Nephron (organoid): ENCODE data around the gene AAK1.

ENCODE experiments used
- H3K27ac Mint-ChIP-seq, 3 experiments: 2 replicates each; pipeline ENCODE4 v1.8.0; 2020; ENCODE audit warnings: mixed read lengths in 3 of 3, mild to moderate bottlenecking in 2 of 3, moderate library complexity in 1 of 3
- H3K27me3 Mint-ChIP-seq: 2 replicates; pipeline ENCODE4 v1.8.0; 2021; ENCODE audit warnings: low read depth, mild to moderate bottlenecking, moderate library complexity, mixed read lengths
- H3K36me3 Mint-ChIP-seq: 2 replicates; pipeline ENCODE4 v1.8.0; 2020; ENCODE audit warnings: low read depth, mixed read lengths
- H3K4me1 Mint-ChIP-seq: 2 replicates; pipeline ENCODE4 v1.8.0; 2020; ENCODE audit warnings: mixed read lengths
- H3K4me3 Mint-ChIP-seq, 3 experiments: 2 replicates each; pipeline ENCODE4 v1.8.0; 2020; ENCODE audit warnings: mild to moderate bottlenecking in 3 of 3, mixed read lengths in 3 of 3, moderate library complexity in 2 of 3
- H3K9me3 Mint-ChIP-seq: 2 replicates; pipeline ENCODE4 v1.8.0; 2020; ENCODE audit warnings: mixed read lengths
- TF ChIP-seq, protein P1 (sequence below), 3 experiments: fragments of 200-600 bp; sonication (generic); IDR thresholded peaks; one replicate each; pipeline ENCODE4 v1.5.0; 2021; ENCODE audit warnings: antibody characterized with exemption in 3 of 3; ENCODE audit not compliant: unreplicated experiment in 3 of 3

Gene AAK1

DNA sequence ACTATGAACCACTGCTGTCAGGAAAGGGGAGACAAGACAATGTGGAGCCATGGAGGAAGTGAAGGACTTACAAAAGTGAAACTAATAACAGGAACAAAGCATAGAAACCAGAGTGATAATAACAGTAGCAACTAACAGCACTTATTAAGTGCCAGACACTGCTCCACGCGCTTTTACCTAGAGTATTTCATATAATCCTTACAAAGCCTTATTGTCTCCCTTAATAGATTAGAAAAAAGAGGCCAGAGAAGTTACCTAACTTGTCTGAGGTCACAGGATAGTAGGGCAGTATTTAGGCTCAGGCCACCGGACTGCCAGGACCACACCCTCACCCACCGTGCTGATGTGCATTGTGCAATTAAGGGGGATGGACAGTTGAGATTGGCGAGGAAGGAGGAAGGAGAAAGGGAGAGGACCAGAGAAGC lies 107.7 kb downstream of the AAK1 start:
- H3K4me1 Mint-ChIP-seq: no peaks in the 10 kb centered on the region
- no peak overlapping the region for H3K4me3 Mint-ChIP-seq
- peaks cover 89% of the 10 kb centered on the region for H3K36me3 Mint-ChIP-seq
- no peak overlapping the region for H3K27ac Mint-ChIP-seq
- TF ChIP-seq, protein P1, sequence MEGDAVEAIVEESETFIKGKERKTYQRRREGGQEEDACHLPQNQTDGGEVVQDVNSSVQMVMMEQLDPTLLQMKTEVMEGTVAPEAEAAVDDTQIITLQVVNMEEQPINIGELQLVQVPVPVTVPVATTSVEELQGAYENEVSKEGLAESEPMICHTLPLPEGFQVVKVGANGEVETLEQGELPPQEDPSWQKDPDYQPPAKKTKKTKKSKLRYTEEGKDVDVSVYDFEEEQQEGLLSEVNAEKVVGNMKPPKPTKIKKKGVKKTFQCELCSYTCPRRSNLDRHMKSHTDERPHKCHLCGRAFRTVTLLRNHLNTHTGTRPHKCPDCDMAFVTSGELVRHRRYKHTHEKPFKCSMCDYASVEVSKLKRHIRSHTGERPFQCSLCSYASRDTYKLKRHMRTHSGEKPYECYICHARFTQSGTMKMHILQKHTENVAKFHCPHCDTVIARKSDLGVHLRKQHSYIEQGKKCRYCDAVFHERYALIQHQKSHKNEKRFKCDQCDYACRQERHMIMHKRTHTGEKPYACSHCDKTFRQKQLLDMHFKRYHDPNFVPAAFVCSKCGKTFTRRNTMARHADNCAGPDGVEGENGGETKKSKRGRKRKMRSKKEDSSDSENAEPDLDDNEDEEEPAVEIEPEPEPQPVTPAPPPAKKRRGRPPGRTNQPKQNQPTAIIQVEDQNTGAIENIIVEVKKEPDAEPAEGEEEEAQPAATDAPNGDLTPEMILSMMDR (IDR thresholded peaks at IDR 0.05; ENCODE audit: unreplicated experiment in 3 of 3): no peak
- H3K9me3 Mint-ChIP-seq: peaks cover 16% of the 10 kb centered on the region
- H3K27me3 Mint-ChIP-seq: no peaks in the 10 kb centered on the region

DNA sequence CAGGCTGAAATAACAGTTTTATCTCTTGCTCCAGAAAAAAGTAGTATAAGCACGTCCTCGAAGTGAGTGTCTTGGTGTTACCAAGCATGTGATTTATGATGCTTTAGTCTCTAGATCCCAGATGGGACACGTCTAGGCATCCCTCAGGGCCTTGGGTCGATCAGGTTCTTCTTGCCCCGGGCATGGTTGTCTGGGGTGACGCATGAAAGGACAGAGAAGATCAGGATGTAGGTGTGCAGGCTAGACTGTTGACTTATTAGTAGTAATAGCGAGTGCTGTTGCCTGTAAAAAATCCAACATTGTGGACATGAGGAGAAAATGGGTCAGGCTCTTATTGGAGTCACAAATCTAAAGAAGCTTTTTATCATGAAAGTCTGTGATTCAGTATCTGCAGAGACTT lies 112.4 kb downstream of the AAK1 start:
- TF ChIP-seq, protein P1 (IDR thresholded peaks at IDR 0.05; ENCODE audit: unreplicated experiment in 3 of 3): no peak
- no peak overlapping the region for H3K4me3 Mint-ChIP-seq
- H3K9me3 Mint-ChIP-seq: peaks cover 13% of the 10 kb centered on the region

DNA sequence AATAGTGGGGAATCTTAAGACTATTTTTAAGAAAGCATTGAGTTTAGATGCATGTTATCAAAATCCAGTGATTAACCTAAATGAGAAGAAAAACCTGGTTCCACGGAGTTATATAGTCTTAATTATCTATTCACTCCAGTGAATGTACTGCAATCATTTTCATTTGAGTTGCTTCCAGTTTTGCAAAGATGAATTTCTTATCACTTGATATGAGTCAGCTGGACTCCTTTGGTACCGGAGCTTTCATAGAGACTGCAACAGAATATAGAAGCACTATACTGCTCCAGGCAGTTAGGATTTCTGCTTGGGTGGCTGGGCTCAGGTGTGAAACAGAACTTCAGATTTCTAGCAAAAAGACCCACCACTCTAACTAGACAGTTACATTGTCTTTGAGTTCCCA lies 114.1 kb downstream of the AAK1 start:
- H3K27ac Mint-ChIP-seq: no peak overlapping the region
- peaks cover 8% of the 10 kb centered on the region for H3K9me3 Mint-ChIP-seq
- no peaks in the 10 kb centered on the region for H3K4me1 Mint-ChIP-seq
- H3K36me3 Mint-ChIP-seq: peaks cover 87% of the 10 kb centered on the region
- TF ChIP-seq, protein P1 (IDR thresholded peaks at IDR 0.05; ENCODE audit: unreplicated experiment in 3 of 3): no peak
- H3K27me3 Mint-ChIP-seq: no peaks in the 10 kb centered on the region
- no peak overlapping the region for H3K4me3 Mint-ChIP-seq

More for the DNA sequence above, 112.4 kb downstream of the AAK1 start:
- peaks cover 87% of the 10 kb centered on the region for H3K36me3 Mint-ChIP-seq
- no peak overlapping the region for H3K27ac Mint-ChIP-seq
- no peaks in the 10 kb centered on the region for H3K4me1 Mint-ChIP-seq
- no peaks in the 10 kb centered on the region for H3K27me3 Mint-ChIP-seq

DNA sequence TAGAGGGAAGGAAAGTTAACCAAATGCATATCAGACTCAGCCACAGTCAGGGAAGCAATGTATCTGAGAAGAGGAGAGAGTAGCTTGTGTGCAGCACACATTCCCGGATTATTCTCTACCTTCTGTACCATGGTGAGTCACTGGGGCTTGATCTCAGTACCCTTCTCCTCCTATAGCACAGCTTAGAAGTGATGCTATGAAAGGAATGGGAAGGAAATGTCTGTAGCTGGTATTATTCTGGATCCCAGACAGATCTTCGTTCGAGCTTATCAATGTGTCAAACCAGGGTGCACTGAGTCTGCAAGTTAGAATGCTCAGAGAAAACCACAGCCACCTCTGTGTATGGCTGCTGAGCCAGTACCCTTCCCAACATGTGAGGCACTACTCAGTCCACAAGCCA lies 118.3 kb downstream of the AAK1 start:
- no peaks in the 10 kb centered on the region for H3K27me3 Mint-ChIP-seq
- no peaks in the 10 kb centered on the region for H3K4me1 Mint-ChIP-seq
- TF ChIP-seq, protein P1 (IDR thresholded peaks at IDR 0.05; ENCODE audit: unreplicated experiment in 3 of 3): no peak
- no peak overlapping the region for H3K4me3 Mint-ChIP-seq
- H3K27ac Mint-ChIP-seq: no peak overlapping the region
- H3K9me3 Mint-ChIP-seq: no peaks in the 10 kb centered on the region
- peaks cover 77% of the 10 kb centered on the region for H3K36me3 Mint-ChIP-seq

DNA sequence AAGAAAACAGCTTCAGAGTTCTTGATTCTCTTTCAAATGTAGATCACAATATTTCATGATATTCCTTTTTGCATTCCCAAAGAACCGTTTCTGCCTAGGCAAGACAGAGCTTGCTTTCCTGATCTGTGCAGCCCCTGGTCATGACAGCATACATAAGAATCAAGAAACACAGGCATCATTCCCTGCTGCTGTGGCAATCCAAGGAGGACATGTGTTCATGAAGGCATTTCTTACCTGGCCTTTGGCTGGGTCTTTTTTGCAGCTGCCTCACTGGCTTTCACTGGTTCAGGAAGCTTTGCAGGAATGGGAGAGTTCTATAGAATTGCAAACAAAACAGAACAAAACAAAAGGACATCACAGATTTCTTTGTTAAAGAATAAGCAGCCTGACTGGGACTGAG lies 118.7 kb downstream of the AAK1 start:
- peaks cover 75% of the 10 kb centered on the region for H3K36me3 Mint-ChIP-seq
- no peak overlapping the region for H3K27ac Mint-ChIP-seq
- H3K4me3 Mint-ChIP-seq: no peak overlapping the region
- H3K4me1 Mint-ChIP-seq: no peaks in the 10 kb centered on the region
- TF ChIP-seq, protein P1 (IDR thresholded peaks at IDR 0.05; ENCODE audit: unreplicated experiment in 3 of 3): no peak
- no peaks in the 10 kb centered on the region for H3K27me3 Mint-ChIP-seq
- no peaks in the 10 kb centered on the region for H3K9me3 Mint-ChIP-seq

DNA sequence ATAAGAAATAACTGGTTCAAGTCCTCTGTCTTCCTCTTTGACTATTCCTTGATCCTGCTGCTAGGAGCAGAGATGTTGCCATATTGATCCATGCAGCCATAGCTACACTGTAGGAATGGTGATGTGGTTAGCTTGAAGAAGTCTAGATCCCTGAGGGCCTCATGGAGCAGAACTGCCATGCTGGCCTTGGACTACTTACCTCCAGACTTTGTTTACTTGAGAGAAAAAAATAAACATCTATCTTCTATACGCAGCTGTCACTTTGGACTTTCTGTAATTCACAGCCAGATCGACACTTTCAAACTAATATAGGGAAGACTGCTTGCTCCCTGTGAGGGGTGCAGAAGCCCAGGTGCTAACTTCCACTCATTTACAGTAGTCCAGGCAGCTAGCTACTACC lies 121.8 kb downstream of the AAK1 start:
- H3K4me3 Mint-ChIP-seq: no peak overlapping the region
- no peaks in the 10 kb centered on the region for H3K9me3 Mint-ChIP-seq
- no peaks in the 10 kb centered on the region for H3K27me3 Mint-ChIP-seq
- H3K4me1 Mint-ChIP-seq: no peaks in the 10 kb centered on the region
- TF ChIP-seq, protein P1 (IDR thresholded peaks at IDR 0.05; ENCODE audit: unreplicated experiment in 3 of 3): no peak
- no peak overlapping the region for H3K27ac Mint-ChIP-seq
- peaks cover 76% of the 10 kb centered on the region for H3K36me3 Mint-ChIP-seq
